GM12891 (cell line): Measurements from ENCODE around the gene ATP6V1E1.

ENCODE experiments used
- POLR2A ChIP-seq: IDR thresholded peaks from 2 replicates; pipeline ENCODE4 v1.6.1; 2011; ENCODE audit warnings: low read depth, low read length, control low read depth
- POLR2AphosphoS5 ChIP-seq: IDR thresholded peaks from 2 replicates; pipeline ENCODE4 v1.6.1; 2011; ENCODE audit warnings: low read depth, low read length, control low read depth
- POU2F2 ChIP-seq: IDR thresholded peaks from 2 replicates; pipeline ENCODE4 v1.6.1; 2011; ENCODE audit warnings: low read depth, mild to moderate bottlenecking, control low read depth, low read length, moderate library complexity
- TAF1 ChIP-seq: IDR thresholded peaks from 2 replicates; pipeline ENCODE4 v1.6.1; 2011; ENCODE audit warnings: low read depth, low read length, control low read depth

DNA sequence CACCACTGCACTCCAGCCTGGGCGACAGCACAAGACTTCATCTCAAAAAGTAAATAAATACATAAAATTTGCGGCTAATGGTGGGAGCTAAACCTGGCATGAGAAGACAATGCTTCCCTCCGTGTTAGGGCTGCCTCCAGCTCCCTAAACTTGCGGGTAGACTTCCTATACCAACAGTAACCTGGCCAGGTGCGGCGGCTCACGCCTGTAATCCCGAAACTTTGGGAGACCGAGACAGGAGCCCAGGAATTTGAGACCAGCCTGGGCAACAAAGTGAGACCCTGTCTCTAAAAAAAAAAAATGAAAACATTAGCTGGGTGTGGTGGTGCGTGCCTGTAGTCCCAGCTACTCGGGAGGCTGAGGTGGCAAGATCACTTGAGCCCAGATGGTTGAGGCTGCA, 39.9 kb downstream of the ATP6V1E1 start:
- no peak for TF ChIP-seq POLR2AphosphoS5
- TF ChIP-seq POLR2A, result no peak
- no peak for TF ChIP-seq POU2F2
- no peak for TF ChIP-seq TAF1
